SK-N-SH treated with all-trans-retinoic acid at 6 μM for 48 hours (cell line): ENCODE results near the gene CD151.

Source experiments
- ATAC-seq: fragments of 200-7000 bp; cut with Tn5 transposase; 3 replicates; pipeline ENCODE4 v1.9.1; 2020; ENCODE audit warnings: mild to moderate bottlenecking, moderate library complexity
- ARNTL ChIP-seq: fragments of 450-650 bp; formaldehyde crosslinking; IDR thresholded peaks from 2 replicates; pipeline ENCODE4 v1.5.0; 2020; ENCODE audit warnings: low read depth, mild to moderate bottlenecking, moderate library complexity, borderline replicate concordance
- BACH2 ChIP-seq: fragments of 250-450 bp; sonication (Bioruptor Pico); IDR thresholded peaks from 2 replicates; pipeline ENCODE4 v1.9.0; 2021; ENCODE audit warnings: mild to moderate bottlenecking, borderline replicate concordance
- CSDC2 ChIP-seq: fragments of 250-450 bp; sonication (Bioruptor Pico); IDR thresholded peaks from 2 replicates; pipeline ENCODE4 v1.5.0; 2020; ENCODE audit warnings: mild to moderate bottlenecking, moderate library complexity
- GLIS3 ChIP-seq: fragments of 250-450 bp; sonication (Bioruptor Pico); IDR thresholded peaks from 2 replicates; pipeline ENCODE4 v1.5.0; 2020; ENCODE audit warnings: mild to moderate bottlenecking, moderate library complexity
- OSR1 ChIP-seq: fragments of 250-450 bp; sonication (Bioruptor Pico); IDR thresholded peaks from 2 replicates; pipeline ENCODE4 v1.8.0; 2022; ENCODE audit warnings: moderate library complexity, mild to moderate bottlenecking, inconsistent platforms
- SNAI2 ChIP-seq: fragments of 250-450 bp; sonication (Bioruptor Pico); IDR thresholded peaks from 2 replicates; pipeline ENCODE4 v1.5.0; 2020; ENCODE audit warnings: mild to moderate bottlenecking, moderate library complexity
- TCF4 ChIP-seq: fragments of 250-450 bp; sonication (Bioruptor Pico); IDR thresholded peaks from 2 replicates; pipeline ENCODE4 v1.8.0; 2021; ENCODE audit warnings: mild to moderate bottlenecking, moderate library complexity, borderline replicate concordance
- TOX ChIP-seq: fragments of 250-450 bp; sonication (Bioruptor Pico); IDR thresholded peaks from 2 replicates; pipeline ENCODE4 v1.8.0; 2021; ENCODE audit warnings: mild to moderate bottlenecking, moderate library complexity, borderline replicate concordance
- ZC3H10 ChIP-seq: fragments of 250-450 bp; sonication (Bioruptor Pico); IDR thresholded peaks from 2 replicates; pipeline ENCODE4 v1.5.1; 2021; ENCODE audit warnings: mild to moderate bottlenecking, moderate library complexity
- ZFP3 ChIP-seq: fragments of 250-450 bp; sonication (Bioruptor Pico); IDR thresholded peaks from 2 replicates; pipeline ENCODE4 v1.5.0; 2020; ENCODE audit warnings: mild to moderate bottlenecking, moderate library complexity
- ZFP30 ChIP-seq: fragments of 450-650 bp; formaldehyde crosslinking; IDR thresholded peaks from 2 replicates; pipeline ENCODE4 v1.5.0; 2022; ENCODE audit warnings: mild to moderate bottlenecking, moderate library complexity
- ZNF565 ChIP-seq: fragments of 450-650 bp; formaldehyde crosslinking; conservative IDR thresholded peaks from 2 replicates; pipeline ENCODE4 v1.5.0; 2020; ENCODE audit warnings: low read depth, mild to moderate bottlenecking, moderate library complexity
- ZNF70 ChIP-seq: fragments of 450-650 bp; formaldehyde crosslinking; IDR thresholded peaks from 2 replicates; pipeline ENCODE4 v1.5.0; 2020; ENCODE audit warnings: mild to moderate bottlenecking, moderate library complexity
- ZNF8 ChIP-seq: fragments of 450-650 bp; formaldehyde crosslinking; IDR thresholded peaks from 2 replicates; pipeline ENCODE4 v1.5.0; 2020; ENCODE audit warnings: mild to moderate bottlenecking, moderate library complexity
- TF ChIP-seq, protein P1 (sequence below): fragments of 250-450 bp; sonication (Bioruptor Pico); IDR thresholded peaks from 2 replicates; pipeline ENCODE4 v1.8.0; 2020; ENCODE audit warnings: mild to moderate bottlenecking, moderate library complexity, borderline replicate concordance
- TF ChIP-seq, protein P2 (sequence below): fragments of 250-450 bp; sonication (Bioruptor Pico); IDR thresholded peaks from 2 replicates; pipeline ENCODE4 v1.5.0; 2020; ENCODE audit warnings: mild to moderate bottlenecking, moderate library complexity
- TF ChIP-seq, protein P3 (sequence below): fragments of 250-450 bp; sonication (Bioruptor Pico); IDR thresholded peaks from 2 replicates; pipeline ENCODE4 v1.5.1; 2020; ENCODE audit warnings: low read depth, mild to moderate bottlenecking, moderate library complexity
- TF ChIP-seq, protein P4 (sequence below): fragments of 250-450 bp; sonication (Bioruptor Pico); IDR thresholded peaks from 2 replicates; pipeline ENCODE4 v1.8.0; 2021; ENCODE audit warnings: low read depth, mild to moderate bottlenecking, moderate library complexity, borderline replicate concordance

CD151 gene

DNA sequence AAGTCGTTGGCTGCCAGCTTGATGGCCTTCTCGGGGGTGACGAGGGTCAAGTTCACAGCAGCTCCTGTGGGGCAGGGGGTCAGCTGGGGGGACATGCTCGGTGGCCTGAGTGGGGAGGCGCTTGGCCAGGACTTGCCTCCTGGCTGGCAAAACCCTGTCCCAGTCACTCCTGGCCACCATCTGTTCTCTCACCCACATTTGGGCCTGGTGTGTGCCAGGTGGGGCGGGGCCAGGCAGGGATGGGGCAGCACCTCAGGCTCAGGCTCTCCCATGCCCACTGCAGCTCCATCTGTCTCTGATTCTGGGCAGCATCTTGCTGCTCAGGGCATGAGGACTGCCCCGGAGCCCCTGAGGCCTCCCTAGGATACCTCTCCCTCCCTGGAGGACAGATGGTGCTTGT, 39.2 kb upstream of the CD151 start:
- TF ChIP-seq BACH2 (CRISPR knock-in tag) (no peak), ZFP3 (CRISPR knock-in tag) (no peak), ZC3H10 (CRISPR knock-in tag) (no peak)
- TF ChIP-seq, protein P1, sequence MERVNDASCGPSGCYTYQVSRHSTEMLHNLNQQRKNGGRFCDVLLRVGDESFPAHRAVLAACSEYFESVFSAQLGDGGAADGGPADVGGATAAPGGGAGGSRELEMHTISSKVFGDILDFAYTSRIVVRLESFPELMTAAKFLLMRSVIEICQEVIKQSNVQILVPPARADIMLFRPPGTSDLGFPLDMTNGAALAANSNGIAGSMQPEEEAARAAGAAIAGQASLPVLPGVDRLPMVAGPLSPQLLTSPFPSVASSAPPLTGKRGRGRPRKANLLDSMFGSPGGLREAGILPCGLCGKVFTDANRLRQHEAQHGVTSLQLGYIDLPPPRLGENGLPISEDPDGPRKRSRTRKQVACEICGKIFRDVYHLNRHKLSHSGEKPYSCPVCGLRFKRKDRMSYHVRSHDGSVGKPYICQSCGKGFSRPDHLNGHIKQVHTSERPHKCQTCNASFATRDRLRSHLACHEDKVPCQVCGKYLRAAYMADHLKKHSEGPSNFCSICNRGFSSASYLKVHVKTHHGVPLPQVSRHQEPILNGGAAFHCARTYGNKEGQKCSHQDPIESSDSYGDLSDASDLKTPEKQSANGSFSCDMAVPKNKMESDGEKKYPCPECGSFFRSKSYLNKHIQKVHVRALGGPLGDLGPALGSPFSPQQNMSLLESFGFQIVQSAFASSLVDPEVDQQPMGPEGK: no peak
- ATAC-seq: no peak

DNA sequence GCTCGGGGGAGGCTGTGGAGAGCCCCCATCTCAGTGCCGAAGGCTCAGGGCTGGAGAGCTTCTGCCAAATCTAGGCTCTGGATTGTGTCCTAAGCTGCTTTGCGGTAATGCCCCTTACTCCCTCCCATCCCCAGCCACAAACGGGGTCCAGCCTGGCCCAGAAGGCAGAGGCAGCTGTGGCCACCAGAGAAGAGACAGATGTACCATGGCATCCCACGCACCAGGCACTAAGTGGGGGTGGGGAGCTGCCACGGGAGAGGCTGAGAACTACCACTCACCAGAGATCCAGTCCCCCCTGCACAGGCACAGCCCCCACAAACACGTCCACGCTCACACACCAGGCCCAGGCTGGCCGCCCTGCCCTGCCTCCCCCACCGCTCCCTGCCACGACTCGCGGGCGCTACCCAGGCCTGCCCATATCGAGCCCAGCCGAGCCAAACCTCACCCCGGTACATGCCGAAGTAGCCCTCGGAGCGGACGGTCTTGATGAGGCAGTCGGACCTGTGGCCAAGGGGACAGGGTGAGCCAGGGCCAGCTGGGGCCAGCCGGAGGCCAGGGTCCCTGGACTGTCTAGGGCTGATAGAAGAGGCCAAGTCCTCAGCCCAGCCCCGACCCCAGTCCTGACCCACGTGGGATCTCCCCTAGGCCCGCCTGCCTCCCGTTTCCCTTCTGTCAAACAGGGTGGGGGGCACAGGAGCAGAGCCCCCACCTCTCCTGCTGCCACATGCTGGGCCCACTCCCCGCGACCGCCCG, 38.6 kb upstream of the CD151 start:
- TF ChIP-seq ARNTL (CRISPR knock-in tag) (no peak), ZC3H10 (CRISPR knock-in tag) (no peak), OSR1 (CRISPR knock-in tag) (no peak), BACH2 (CRISPR knock-in tag) (no peak), GLIS3 (CRISPR knock-in tag) (no peak), TOX (no peak), TCF4 (CRISPR knock-in tag) (no peak), ZNF565 (CRISPR knock-in tag) (no peak), ZFP3 (CRISPR knock-in tag) (no peak), CSDC2 (CRISPR knock-in tag) (no peak), ZNF8 (no peak), ZFP30 (CRISPR knock-in tag) (no peak), SNAI2 (CRISPR knock-in tag) (no peak), ZNF70 (CRISPR knock-in tag) (no peak)
- TF ChIP-seq, protein P2, sequence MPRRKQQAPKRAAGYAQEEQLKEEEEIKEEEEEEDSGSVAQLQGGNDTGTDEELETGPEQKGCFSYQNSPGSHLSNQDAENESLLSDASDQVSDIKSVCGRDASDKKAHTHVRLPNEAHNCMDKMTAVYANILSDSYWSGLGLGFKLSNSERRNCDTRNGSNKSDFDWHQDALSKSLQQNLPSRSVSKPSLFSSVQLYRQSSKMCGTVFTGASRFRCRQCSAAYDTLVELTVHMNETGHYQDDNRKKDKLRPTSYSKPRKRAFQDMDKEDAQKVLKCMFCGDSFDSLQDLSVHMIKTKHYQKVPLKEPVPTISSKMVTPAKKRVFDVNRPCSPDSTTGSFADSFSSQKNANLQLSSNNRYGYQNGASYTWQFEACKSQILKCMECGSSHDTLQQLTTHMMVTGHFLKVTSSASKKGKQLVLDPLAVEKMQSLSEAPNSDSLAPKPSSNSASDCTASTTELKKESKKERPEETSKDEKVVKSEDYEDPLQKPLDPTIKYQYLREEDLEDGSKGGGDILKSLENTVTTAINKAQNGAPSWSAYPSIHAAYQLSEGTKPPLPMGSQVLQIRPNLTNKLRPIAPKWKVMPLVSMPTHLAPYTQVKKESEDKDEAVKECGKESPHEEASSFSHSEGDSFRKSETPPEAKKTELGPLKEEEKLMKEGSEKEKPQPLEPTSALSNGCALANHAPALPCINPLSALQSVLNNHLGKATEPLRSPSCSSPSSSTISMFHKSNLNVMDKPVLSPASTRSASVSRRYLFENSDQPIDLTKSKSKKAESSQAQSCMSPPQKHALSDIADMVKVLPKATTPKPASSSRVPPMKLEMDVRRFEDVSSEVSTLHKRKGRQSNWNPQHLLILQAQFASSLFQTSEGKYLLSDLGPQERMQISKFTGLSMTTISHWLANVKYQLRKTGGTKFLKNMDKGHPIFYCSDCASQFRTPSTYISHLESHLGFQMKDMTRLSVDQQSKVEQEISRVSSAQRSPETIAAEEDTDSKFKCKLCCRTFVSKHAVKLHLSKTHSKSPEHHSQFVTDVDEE (CRISPR knock-in tag): no peak
- TF ChIP-seq, protein P3, sequence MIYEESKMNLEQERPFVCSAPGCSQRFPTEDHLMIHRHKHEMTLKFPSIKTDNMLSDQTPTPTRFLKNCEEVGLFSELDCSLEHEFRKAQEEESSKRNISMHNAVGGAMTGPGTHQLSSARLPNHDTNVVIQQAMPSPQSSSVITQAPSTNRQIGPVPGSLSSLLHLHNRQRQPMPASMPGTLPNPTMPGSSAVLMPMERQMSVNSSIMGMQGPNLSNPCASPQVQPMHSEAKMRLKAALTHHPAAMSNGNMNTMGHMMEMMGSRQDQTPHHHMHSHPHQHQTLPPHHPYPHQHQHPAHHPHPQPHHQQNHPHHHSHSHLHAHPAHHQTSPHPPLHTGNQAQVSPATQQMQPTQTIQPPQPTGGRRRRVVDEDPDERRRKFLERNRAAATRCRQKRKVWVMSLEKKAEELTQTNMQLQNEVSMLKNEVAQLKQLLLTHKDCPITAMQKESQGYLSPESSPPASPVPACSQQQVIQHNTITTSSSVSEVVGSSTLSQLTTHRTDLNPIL (CRISPR knock-in tag): no peak
- TF ChIP-seq, protein P4, sequence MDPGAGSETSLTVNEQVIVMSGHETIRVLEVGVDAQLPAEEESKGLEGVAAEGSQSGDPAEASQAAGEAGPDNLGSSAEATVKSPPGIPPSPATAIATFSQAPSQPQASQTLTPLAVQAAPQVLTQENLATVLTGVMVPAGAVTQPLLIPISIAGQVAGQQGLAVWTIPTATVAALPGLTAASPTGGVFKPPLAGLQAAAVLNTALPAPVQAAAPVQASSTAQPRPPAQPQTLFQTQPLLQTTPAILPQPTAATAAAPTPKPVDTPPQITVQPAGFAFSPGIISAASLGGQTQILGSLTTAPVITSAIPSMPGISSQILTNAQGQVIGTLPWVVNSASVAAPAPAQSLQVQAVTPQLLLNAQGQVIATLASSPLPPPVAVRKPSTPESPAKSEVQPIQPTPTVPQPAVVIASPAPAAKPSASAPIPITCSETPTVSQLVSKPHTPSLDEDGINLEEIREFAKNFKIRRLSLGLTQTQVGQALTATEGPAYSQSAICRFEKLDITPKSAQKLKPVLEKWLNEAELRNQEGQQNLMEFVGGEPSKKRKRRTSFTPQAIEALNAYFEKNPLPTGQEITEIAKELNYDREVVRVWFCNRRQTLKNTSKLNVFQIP (CRISPR knock-in tag): no peak
- no peak for ATAC-seq

DNA sequence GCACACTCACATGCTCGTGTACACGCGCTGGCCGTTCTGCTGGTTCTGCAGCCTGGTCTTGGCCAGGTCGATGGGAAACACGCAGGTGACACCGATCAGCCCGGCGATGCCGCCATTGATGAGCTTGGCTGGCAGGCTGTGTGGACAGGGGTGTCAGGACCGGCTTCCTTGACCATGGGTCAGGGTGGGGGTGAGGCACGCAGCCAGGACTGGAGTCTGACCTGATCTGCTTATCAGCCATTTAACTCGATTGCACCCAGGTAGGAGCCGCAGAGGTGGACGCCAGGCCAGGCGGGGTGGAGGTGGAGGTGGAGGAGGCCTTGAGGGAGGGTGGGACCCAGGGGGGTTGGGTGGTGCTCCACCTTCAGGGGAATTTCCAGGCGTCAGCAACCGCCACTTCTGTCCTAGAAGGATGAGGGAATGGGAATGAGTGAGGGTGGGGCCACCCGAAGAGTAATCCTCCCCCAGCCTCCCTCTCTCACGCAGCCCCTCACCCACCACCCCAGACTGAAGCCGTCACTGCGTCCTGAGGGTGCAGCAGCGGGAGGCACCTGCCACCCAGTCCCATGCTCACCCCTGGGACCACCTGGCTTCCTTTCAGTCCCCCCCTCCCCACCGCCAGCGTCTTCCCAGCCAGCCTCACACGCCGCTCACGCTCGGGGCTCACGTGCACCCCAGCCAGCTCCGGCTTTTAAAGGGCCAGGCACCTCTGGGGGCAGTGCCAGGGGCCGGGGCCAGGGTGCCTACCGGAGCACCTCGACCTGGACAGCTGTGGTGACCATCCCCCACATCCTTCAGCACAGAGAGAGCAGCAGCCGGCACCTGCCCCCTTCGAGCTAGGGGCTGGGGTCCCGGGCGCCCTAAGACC, 37.8 kb upstream of the CD151 start:
- no peak for ATAC-seq
- TF ChIP-seq, protein P2 (CRISPR knock-in tag): no peak
- no peak for TF ChIP-seq SNAI2 (CRISPR knock-in tag)
- TF ChIP-seq, protein P1: no peak
